GM21619 (cell line): ENCODE data around the gene PSMG3.

Experiments used
- ATAC-seq: cut with Tn5 transposase; IDR thresholded peaks from one replicate; pipeline ENCODE4 v1.9.1; 2021; ENCODE audit not compliant: unreplicated experiment

The PSMG3 gene, protein sequence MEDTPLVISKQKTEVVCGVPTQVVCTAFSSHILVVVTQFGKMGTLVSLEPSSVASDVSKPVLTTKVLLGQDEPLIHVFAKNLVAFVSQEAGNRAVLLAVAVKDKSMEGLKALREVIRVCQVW

GRCh38 chr7:1569833-1570632 is at the start of gene PSMG3:
Gene PSMG3, minus strand, starts transcription at chr7:1570032. Its CDS starts 693 bp downstream, at chr7:1569339.
- ATAC-seq, result peak; percentile 90

- no peak for ATAC-seq
Observed at GRCh38 chr7:1618475-1618874, 48.6 kb upstream of the PSMG3 start.

GRCh38 chr7:1617957-1618356 is 48.1 kb upstream of the PSMG3 start:
- no peak for ATAC-seq

DNA sequence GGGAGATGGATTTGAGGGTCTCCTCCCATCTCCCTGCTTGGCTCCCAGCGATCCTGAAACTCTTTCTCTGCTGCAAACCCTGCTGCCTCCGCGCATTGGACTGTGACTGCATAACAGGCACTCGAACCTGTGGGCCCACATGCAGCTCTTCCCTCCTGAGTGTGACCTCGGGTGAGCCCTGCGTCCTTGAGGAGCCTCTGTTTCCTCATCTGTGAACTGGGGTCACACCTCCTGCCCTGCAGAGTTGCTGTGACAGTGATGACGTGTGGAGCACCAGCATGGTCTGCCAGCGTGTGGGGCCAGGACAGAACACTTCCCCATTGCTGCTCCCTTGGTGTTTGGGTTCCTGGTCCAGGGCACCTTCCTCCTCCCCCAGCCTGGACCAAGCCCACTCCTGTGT is 46.9 kb upstream of the PSMG3 start:
- no peak for ATAC-seq

DNA sequence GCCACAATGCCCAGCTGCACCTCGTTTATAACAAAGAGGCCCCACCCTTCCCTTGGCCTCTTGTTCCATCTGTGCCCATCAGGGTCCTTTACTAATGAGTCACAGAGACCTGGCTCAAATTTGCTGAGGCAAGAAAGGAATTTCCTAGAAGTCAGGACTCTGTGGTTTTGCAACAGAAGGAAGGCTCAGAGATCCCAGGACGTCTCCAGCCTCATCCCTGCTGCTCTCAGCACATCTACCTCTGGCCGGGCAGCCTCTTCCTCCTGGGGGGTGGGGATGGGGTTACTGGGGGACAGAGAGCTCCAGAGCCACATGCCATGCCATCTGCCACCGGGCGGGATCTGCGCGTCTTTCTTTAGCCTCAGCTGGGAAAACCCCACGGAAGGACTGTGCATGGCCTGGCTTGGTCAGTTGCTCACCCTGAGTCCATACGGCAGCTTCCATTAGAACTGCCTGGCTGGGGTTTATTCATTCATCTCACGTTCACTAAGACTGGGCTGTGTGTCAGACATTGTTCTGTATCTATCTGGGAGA is 41.9 kb upstream of the PSMG3 start:
- ATAC-seq, result no peak

- ATAC-seq, result no peak
Observed at GRCh38 chr7:1610678-1611302, 41.0 kb upstream of the PSMG3 start.

- ATAC-seq, result no peak
Observed at GRCh38 chr7:1610013-1610677, 40.3 kb upstream of the PSMG3 start.

DNA sequence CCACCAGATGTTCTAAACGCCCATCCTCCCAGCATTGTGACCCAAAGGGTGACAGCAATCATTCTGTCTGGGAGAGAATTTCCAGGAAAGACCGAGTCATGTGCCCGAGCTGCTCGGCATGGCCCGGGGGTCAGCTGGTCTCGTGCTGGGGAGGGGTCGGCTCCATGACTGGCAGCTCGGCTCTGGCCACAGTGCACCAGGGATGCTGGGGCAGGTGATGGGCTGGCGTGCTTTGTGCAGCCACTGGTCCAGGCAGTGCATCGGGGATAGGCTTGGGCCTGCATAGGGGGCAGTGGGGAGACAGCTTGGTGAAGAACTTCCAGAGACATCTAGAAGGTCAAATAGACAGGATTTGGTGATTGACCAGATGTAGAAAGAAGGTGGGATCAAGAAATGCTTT is 39.2 kb upstream of the PSMG3 start:
- ATAC-seq, result no peak

DNA sequence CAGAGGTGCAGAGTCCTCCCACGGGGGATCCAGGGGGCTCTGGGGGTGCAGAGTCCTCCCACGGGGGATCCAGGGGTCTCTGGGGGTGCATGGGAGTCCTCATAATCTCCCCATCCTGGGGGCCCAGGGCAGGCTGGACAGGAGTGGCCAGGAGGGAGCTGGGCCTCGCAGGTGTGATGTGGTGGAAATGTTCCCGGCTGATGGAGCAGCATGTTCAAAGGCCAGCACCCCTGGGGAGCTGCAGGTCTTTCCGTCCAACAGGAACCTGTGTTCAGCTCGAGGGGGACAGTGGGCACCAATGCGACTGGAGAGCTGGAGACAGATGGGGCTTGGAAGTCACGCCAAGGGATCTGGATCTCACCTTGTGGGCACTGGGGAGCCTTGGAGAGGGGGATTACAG is 38.5 kb upstream of the PSMG3 start:
- ATAC-seq, result no peak

- ATAC-seq, result no peak
Observed at GRCh38 chr7:1607696-1608095, 37.9 kb upstream of the PSMG3 start.

DNA sequence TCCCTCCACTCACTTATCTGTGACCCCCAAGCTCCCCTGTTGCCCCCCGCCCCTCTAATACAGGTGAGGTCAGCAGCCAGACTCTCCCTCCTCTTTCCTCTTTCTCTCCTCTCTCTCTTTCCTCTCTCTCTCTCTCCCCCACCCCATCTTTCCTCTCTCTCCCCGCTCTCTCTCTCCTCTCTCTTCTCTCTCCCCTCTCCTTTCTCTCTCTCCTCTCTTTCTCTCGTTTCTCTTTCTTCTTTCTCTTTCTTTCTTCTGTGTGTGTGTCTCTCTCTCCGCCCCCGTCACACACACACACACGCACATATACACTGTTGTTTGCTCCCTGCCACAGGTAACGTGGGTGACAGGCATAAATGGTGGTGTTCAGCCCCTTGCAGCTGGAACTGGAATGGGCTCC is 37.2 kb upstream of the PSMG3 start:
- no peak for ATAC-seq

- ATAC-seq, result no peak
Observed at GRCh38 chr7:1604383-1604782, 34.6 kb upstream of the PSMG3 start.

- no peak for ATAC-seq
Observed at GRCh38 chr7:1603346-1604225, 33.8 kb upstream of the PSMG3 start.

DNA sequence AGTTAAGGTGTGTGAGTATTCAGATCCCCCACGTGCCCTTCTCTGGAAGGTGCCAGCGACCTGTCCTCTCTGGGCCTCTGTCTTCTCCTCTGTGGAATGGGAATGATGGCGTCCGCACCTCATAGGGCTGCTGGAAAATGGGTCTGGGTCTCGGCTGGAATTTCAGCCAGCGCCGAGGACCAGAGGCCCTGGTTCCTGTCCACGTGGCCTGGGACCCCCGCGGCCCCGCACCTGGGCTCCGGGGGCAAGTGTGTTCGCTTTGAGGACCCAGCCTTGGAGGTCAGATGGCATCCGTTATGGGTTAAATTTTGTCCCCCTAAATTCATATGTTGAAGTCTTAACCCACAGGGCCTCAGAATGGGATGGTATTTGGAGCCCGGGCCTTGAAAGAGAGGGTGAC is 32.6 kb upstream of the PSMG3 start:
- no peak for ATAC-seq

- ATAC-seq, result no peak
Observed at GRCh38 chr7:1601956-1602355, 32.1 kb upstream of the PSMG3 start.

DNA sequence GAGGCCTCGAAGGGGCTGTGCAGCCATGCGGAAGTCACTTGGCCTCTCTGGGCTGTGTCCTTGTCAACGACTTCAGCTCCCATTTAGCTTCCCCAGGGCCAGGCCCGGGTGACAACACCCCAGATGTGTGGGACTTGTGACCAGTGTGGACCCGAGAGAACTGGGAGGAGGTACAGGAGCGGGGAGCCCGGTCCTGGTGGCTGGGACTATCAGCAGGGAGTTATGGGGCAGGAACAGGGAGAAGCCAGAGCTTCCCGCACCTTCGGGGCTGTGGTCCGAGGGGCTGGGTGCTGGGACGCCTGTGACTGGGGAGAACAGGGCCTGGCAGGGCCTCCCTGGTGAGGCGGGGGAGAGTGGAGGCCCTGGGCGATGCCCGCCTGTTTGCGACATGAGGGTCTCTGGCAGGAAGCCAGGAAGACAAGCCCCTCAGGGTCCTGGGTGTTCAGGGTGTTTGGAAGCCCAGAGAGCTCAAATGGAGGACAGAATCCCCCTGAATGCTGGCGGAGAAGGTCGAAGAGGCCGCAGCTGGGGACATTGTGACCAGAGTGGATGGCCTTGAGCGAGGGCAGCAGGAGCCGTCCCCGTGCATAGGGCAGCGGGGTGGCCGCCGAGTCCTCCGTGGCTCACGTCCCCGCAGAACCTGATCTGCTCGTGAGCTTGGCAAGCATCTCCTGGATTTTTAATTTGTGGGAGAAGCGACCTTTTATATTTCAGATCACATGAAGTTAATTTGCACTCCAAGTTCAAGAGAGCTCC is 30.0 kb upstream of the PSMG3 start:
- no peak for ATAC-seq

DNA sequence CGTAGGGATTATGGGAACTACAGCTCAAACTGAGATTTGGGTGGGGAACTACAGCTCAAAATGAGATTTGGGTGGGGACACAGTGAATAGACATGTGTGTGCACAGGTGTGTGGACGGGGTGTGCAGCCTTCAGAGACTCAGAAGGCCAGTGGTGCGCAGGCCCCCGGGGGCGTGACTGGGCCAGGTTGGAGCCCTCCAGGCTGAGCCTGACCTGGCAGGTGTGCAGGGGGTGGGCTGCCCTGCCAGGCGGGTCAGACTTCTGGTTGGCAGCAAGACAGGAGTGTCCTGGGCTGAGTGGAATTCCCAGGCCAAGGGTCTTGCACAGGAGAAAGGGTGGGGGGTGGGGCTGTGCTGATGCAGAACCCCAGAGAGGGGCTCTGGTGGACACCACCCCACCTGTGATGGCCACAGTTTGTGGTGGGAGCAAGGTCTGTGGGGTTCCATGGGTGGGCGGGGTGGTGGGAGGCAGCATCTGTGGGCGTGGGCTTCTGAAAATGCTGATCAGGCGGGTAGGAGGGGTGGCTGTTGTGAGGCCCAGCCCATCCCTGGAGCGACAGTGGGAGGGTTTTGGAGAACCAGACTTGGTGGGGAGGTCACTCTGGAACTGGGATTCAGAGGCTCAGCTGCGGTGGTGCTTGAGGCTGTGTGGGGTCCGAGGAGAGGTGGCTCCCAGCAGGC is 29.3 kb upstream of the PSMG3 start:
- ATAC-seq, result no peak

GRCh38 chr7:1598286-1598685 is 28.5 kb upstream of the PSMG3 start:
- no peak for ATAC-seq

- ATAC-seq, result no peak
Observed at GRCh38 chr7:1597791-1598190, 28.0 kb upstream of the PSMG3 start.
